K562 (cell line): ENCODE results near the gene BCL2L13. TPM values are rescaled to one million over a fixed set of nuclear protein-coding genes. Genes with fewer than 3 reads are reported as not detected.

Source experiments
- ARID3B ChIP-seq: fragments of 250-450 bp; sonication (Bioruptor Pico); IDR thresholded peaks from 2 replicates; pipeline ENCODE4 v1.4.0; 2020; ENCODE audit warnings: borderline replicate concordance
- ATF7 ChIP-seq: fragments of 450-650 bp; IDR thresholded peaks from 2 replicates; pipeline ENCODE4 v1.7.1; 2014; ENCODE audit warnings: mild to moderate bottlenecking, moderate library complexity
- BRF1 ChIP-seq: IDR thresholded peaks from 3 replicates; pipeline ENCODE4 v1.6.1; 2011; ENCODE audit warnings: borderline replicate concordance, mild to moderate bottlenecking; ENCODE audit not compliant: insufficient read length; ENCODE audit errors: extremely low read depth
- CCNT2 ChIP-seq: IDR thresholded peaks from 2 replicates; pipeline ENCODE4 v1.6.1; 2011; ENCODE audit warnings: borderline replicate concordance, low read depth, mild to moderate bottlenecking, moderate library complexity, mixed read lengths, low read length; ENCODE audit not compliant: insufficient read length; ENCODE audit errors: extremely low read depth
- CHD4 ChIP-seq: fragments of 200-600 bp; sonication (generic); IDR thresholded peaks from 3 replicates; pipeline ENCODE4 v1.6.1; 2012; ENCODE audit warnings: low read depth, mild to moderate bottlenecking, mixed read lengths, low read length, inconsistent platforms; ENCODE audit not compliant: insufficient read depth, insufficient replicate concordance, poor library complexity, severe bottlenecking
- CTCF ChIP-seq, 3 experiments: IDR thresholded peaks in 2 of 3; conservative IDR thresholded peaks in 1 of 3; 2 replicates each; pipeline ENCODE4 v1.5.1; 2011 to 2012; ENCODE audit warnings: low read length in 3 of 3, mild to moderate bottlenecking in 3 of 3, control low read depth in 2 of 3, improper control_type of control experiment in 1 of 3, inconsistent platforms in 1 of 3, low read depth in 1 of 3, mixed read lengths in 1 of 3, moderate library complexity in 1 of 3; ENCODE audit not compliant: insufficient read depth in 2 of 3
- DDX20 ChIP-seq: fragments of 450-650 bp; IDR thresholded peaks from 2 replicates; pipeline ENCODE4 v1.6.1; 2016; ENCODE audit warnings: missing genetic modification characterization, low read depth, mild to moderate bottlenecking, missing compliant biosample characterization, moderate library complexity
- HDAC8 ChIP-seq: fragments of 450-650 bp; IDR thresholded peaks from 2 replicates; pipeline ENCODE4 v1.6.1; 2016; ENCODE audit warnings: mild to moderate bottlenecking, missing genetic modification characterization, moderate library complexity, missing compliant biosample characterization
- IRF2 ChIP-seq: sonication (generic); formaldehyde crosslinking; IDR thresholded peaks from 2 replicates; pipeline ENCODE4 v1.8.1; 2022; ENCODE audit warnings: mild to moderate bottlenecking, missing genetic modification reagents
- KAT2B ChIP-seq: IDR thresholded peaks from one replicate; pipeline ENCODE4 v1.6.1; 2012; ENCODE audit warnings: low read depth, mild to moderate bottlenecking, control low read depth, inconsistent platforms, low read length, moderate library complexity
- NFIX ChIP-seq: fragments of 250-450 bp; sonication (Bioruptor Pico); IDR thresholded peaks from 2 replicates; pipeline ENCODE4 v1.4.0; 2020; ENCODE audit warnings: low read depth, mild to moderate bottlenecking, moderate library complexity
- PKNOX1 ChIP-seq: fragments of 450-650 bp; IDR thresholded peaks from 2 replicates; pipeline ENCODE4 v1.6.1; 2016
- PRMT5 ChIP-seq: sonication (generic); formaldehyde crosslinking; IDR thresholded peaks from 2 replicates; pipeline ENCODE4 v1.5.0; 2020; ENCODE audit warnings: missing genetic modification reagents
- ZBTB43 ChIP-seq: sonication (generic); formaldehyde crosslinking; IDR thresholded peaks from 2 replicates; pipeline ENCODE4 v1.8.0; 2023; ENCODE audit warnings: mild to moderate bottlenecking, missing genetic modification reagents
- ZFP91 ChIP-seq: sonication (generic); formaldehyde crosslinking; IDR thresholded peaks from 2 replicates; pipeline ENCODE4 v1.8.0; 2022; ENCODE audit warnings: mild to moderate bottlenecking, missing genetic modification reagents
- ZNF699 ChIP-seq: fragments of 250-450 bp; sonication (Bioruptor Pico); IDR thresholded peaks from 2 replicates; pipeline ENCODE4 v1.8.0; 2021; ENCODE audit warnings: mild to moderate bottlenecking, moderate library complexity; ENCODE audit not compliant: insufficient replicate concordance
- polyA plus RNA-seq, 8 experiments: library from polyadenylated mRNA; depleted of rRNA in 4 of 8; stranded (reverse) in 5 of 8; unstranded in 3 of 8; fragments of >200 nt; fragmentation: Nextera tagmentation in 2 of 8; fragmentation: Illumina TruSeq in 1 of 8; extraction: Ambion mirVana in 2 of 8; extraction: Trizol in 1 of 8; gene quantifications; 2 replicates each; pipeline versions ENCODE4 v1.2.1 to v1.2.3, GENCODE V29; 2011 to 2014; ENCODE audit warnings: inconsistent platforms in 1 of 8, missing spikeins in 1 of 8
- total RNA-seq, 7 experiments: library from RNA; depleted of rRNA in 6 of 7; stranded (reverse); fragments of >200 nt in 6 of 7; fragmentation: Illumina TruSeq in 2 of 7; extraction: Trizol in 2 of 7; gene quantifications; 2 replicates each; pipeline versions ENCODE4 v1.2.1 to v1.2.3, GENCODE V29; 2011 to 2021; ENCODE audit warnings: low replicate concordance in 1 of 7

The BCL2L13 gene
- total and polyA plus RNA-seq, 9 of the 15 experiments (the other 6 are each of a cell fraction or from before 2014, with no cell fraction given), result 41.5 to 63.4 (median 56.5) TPM

- TF ChIP-seq BRF1 (no peak), NFIX (no peak), CCNT2 (no peak), ZFP91 (CRISPR knock-in tag) (no peak), CTCF (IDR thresholded peaks at IDR 0.05 in 2 of 3, conservative IDR thresholded peaks at IDR 0.05 in 1 of 3; ENCODE audit: insufficient read depth in 2 of 3, low read depth in 1 of 3, low read length in 3 of 3) (no peak), ZBTB43 (CRISPR knock-in tag) (no peak), PKNOX1 (no peak), ZNF699 (CRISPR knock-in tag) (no peak), IRF2 (CRISPR knock-in tag) (no peak), HDAC8 (tag) (no peak), PRMT5 (no peak), CHD4 (no peak), DDX20 (tag) (no peak), ATF7 (no peak), KAT2B (no peak), ARID3B (no peak)
Observed at GRCh38 chr22:17648569-17648968, 10.0 kb downstream of the BCL2L13 start (continued).
